GM10248 (cell line): ENCODE results near the gene UBE2B.

Experiments
- CTCF ChIA-PET: fragments of 300-600 bp; sonication (Branson Sonifier 250); formaldehyde crosslinking; extraction: SDS; loops from one replicate; lab custom pipeline; 2021; ENCODE audit warnings: antibody characterized with exemption; lab: Yijun Ruan, JAX
- POLR2A ChIA-PET: fragments of 350-650 bp; sonication (Branson Sonifier 250); formaldehyde crosslinking; extraction: SDS; loops from one replicate; lab custom pipeline; 2020; ENCODE audit warnings: antibody characterized with exemption; lab: Yijun Ruan, JAX
- DNase-seq: peaks from one replicate; pipeline ENCODE4 v3.0.0; 2012; ENCODE audit errors: extremely low spot score
- CTCF ChIP-seq: IDR thresholded peaks from 2 replicates; pipeline ENCODE4 v1.5.1; 2012; ENCODE audit warnings: mild to moderate bottlenecking, low read depth; ENCODE audit errors: extremely low read depth, missing control alignments, control extremely low read depth

The UBE2B gene

DNA sequence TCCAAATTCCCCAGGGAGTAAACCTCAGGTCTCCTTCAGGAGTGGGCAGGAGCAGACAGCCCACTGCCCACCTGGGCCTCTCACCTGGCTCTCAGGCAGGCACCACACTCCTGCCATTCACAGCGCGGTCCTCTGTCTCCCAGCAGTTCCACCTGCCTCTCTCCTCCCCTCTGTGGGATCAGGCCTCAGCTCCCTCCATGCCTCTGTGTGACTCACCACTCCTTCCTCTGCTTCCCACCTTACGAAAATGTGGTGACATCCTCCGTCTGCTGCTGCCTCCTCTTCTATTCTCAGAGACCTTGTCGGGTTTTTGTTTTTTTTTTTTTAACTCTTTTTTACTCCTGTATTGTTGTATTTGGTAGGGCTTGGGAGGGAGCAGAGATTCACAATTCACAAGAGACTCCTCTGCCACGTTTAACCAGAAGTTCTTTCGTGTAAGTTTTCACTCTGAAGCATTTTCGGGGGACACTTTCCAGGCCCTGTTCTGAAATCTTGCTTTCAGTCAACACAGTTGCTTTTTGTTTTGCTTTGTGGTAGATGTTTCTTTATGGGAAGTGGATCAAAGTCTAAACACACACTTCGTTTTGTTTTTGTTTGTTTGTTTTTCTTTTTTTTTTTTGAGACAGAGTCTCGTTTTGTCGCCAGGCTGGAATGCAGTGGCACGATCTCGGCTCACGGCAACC, 61.4 kb downstream of the UBE2B start:
- no peak for DNase-seq
- no peak for TF ChIP-seq CTCF
- CTCF ChIA-PET, result no interaction called here
- POLR2A ChIA-PET, result no interaction called here

- POLR2A ChIA-PET, result no interaction called here
- TF ChIP-seq CTCF, result no peak
- CTCF ChIA-PET, result interaction anchor here (1.1 to 2.4 kb wide), 4 partner anchors 10 to 98 kb away, joined by 4 to 13 read pairs (median 4); partner anchors contain the start of gene CDKN2AIPNL
- DNase-seq, result no peak
Measured at GRCh38 chr5:134435560-134435959, 64.2 kb downstream of the UBE2B start.

- POLR2A ChIA-PET, result interaction anchor here (1.1 kb wide), 1 partner anchor 65 kb away, joined by 5 read pairs; the partner anchor contains the start of gene UBE2B
- CTCF ChIA-PET, result interaction anchor here (0.9 to 2.4 kb wide), 8 partner anchors 9 to 142 kb away, joined by 3 to 13 read pairs (median 4); partner anchors contain the start of gene CDKN2AIPNL
- peak; percentile 74 for DNase-seq
- no peak for TF ChIP-seq CTCF
Measured at GRCh38 chr5:134436523-134437339, 65.4 kb downstream of the UBE2B start.

- no peak for DNase-seq
- POLR2A ChIA-PET, result interaction anchor here (1.1 kb wide), 1 partner anchor 65 kb away, joined by 5 read pairs; the partner anchor contains the start of gene UBE2B
- no peak for TF ChIP-seq CTCF
- CTCF ChIA-PET, result interaction anchor here (0.9 to 2.4 kb wide), 6 partner anchors 8 to 141 kb away, joined by 3 to 13 read pairs (median 4); partner anchors contain the start of gene CDKN2AIPNL
Measured at GRCh38 chr5:134437340-134437846, 66.0 kb downstream of the UBE2B start.

DNA sequence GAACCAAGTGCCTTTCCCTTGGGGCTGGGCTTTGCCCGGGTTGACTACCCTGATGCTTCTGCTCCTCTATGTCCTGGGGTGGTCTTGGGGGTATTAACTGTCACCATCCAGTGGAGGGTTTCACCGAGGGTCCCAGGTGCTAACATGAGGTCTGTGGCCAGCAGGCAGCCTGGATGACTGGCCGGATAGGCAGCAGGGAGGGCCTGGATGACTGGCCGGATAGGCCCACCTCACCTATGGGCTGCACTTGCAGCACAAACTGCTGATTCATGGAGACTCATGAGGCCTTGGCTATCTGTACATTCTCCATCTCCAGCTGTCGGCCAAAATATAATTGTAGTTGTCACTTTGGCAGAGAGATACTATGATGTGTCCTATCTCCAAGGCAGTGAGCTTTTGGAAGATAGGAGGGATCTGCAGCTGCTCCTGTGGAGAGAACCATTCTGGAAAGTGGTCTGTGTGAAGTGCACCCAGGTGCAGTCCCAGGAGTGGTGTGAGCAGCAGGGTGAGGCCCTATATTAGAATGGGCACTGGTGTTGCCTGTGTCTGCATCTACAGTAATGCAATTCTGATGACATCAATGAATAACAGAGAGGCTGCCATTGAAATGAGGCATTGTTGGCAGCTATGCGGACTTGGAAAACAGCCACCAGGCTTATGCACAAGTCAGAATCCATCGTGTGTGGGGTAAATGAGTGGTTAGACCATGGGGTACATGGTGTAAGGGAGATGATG, 66.6 kb downstream of the UBE2B start:
- no peak for DNase-seq
- CTCF ChIA-PET, result no interaction called here
- POLR2A ChIA-PET, result no interaction called here
- TF ChIP-seq CTCF, result no peak

GRCh38 chr5:134438721-134439123, 67.4 kb downstream of the UBE2B start:
- CTCF ChIA-PET, result no interaction called here
- no peak for TF ChIP-seq CTCF
- no peak for DNase-seq
- POLR2A ChIA-PET, result no interaction called here
